Erythroblast (primary cell): ENCODE results near the gene LTA.

Experiments used
- GATA1 ChIP-seq: IDR thresholded peaks from 2 replicates; pipeline ENCODE4 v1.6.1; 2011; ENCODE audit warnings: low read depth, mild to moderate bottlenecking, control low read depth, low read length, moderate library complexity
- POLR2A ChIP-seq: IDR thresholded peaks from 2 replicates; pipeline ENCODE4 v1.6.1; 2011; ENCODE audit warnings: mild to moderate bottlenecking, low read length

- TF ChIP-seq POLR2A (no peak), GATA1 (no peak)
Observed at GRCh38 chr6:31575952-31576685, 4.0 kb downstream of the LTA start.
